IPS-NIHi7 (cell line): ENCODE data around the gene CCN2.
"Not testable (repeated sequence)": the region's sequence is repeated elsewhere in the genome, so short reads cannot be mapped to it uniquely, and the experiment has no call there.

Experiments used
- DNase-seq: peaks from one replicate; pipeline ENCODE4 v3.0.0; 2012; ENCODE audit warnings: mixed read lengths; ENCODE audit errors: extremely low spot score

Gene CCN2

DNA sequence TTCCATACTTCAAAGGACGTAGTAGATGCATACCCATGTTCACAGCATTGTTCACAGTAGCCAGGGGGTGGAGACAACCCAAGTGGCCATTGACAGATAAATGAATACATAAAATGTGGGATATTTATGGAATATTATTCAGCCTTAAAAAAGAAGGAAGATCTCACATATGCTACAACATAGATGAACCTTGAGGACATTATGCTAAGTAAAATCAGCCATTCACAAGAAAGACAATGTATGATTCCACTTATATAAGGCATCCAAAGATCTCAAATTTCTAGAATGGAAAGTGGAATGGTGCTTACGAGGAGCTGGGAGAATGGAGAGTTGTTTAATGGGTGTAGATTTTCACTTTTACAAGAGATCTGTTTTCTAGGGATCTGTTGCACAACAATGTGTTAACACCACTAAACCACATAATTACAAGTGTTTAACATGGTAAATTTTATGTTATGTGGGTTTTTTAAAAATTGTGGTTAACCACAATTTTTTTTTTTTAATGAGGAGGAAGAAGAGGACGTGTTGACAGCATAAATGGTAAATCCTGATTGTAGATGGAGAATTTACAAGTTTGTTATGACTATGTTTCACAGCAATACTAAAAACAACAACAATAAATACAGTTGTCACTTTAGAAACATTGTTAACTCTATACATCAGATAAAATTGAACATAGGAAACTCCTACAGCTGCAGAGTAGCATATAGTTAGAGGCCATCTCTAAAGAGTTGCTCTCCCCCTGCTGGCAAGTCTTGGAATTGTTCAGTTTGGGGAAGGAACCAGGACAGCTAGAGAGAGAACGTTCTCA, 41.6 kb downstream of the CCN2 start:
- peak; percentile 47 for DNase-seq

DNA sequence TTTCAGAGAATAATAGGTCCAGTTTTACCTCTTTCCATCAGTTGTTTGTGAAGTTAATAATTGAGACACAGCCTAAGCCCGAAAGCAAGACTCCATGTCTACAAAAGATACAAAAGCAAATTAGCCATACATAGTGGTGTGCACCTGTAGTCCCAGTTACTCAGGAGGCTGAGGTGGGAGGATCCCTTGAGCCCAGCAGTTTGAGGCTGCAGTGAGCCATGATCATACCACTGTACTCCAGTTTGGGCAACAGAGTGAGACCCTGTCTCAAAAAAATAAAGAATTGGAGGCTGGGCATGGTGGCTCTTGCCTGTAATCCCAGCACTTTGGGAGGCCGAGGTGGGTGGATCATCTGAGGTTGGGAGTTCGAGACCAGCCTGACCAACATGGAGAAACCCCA, 42.4 kb downstream of the CCN2 start:
- not testable (repeated sequence) for DNase-seq

DNA sequence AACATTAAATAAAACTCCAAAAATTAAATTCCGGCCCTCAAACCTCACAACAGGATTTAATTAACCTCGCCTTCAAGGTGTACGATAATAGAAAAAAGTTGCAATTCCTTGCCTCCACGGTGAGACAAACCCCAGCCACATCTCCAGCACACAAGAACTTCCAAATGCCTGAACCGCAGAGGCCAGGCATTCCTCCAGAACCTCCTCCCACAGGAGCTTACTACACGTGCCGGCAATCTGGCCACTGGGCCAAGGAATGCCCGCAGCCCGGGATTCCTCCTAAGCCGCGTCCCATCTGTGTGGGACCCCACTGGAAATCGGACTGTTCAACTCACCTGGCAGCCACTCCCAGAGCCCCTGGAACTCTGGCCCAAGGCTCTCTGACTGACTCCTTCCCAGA, 47.4 kb downstream of the CCN2 start:
- DNase-seq, result not testable (repeated sequence)

DNA sequence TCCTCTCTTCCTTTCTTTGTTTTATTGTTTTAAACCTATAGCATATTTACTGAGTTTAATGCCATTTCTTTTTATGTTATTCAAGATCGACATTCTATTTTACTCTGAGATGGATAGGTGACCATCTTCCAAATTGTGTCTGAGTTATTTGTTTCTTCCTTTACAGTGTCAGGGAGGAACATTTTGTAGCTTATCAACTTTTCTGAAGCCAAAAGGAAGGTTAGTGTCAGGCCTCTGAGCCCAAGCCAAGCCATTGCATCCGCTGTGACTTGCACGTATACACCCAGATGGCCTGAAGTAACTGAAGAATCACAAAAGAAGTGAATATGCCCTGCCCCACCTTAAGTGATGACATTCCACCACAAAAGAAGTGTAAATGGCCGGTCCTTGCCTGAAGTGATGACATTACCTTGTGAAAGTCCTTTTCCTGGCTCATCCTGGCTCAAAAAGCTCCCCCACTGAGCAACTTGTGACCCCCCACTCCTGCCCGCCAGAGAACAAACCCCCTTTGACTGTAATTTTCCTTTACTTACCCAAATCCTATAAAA, 49.8 kb downstream of the CCN2 start:
- DNase-seq, result not testable (repeated sequence)

DNA sequence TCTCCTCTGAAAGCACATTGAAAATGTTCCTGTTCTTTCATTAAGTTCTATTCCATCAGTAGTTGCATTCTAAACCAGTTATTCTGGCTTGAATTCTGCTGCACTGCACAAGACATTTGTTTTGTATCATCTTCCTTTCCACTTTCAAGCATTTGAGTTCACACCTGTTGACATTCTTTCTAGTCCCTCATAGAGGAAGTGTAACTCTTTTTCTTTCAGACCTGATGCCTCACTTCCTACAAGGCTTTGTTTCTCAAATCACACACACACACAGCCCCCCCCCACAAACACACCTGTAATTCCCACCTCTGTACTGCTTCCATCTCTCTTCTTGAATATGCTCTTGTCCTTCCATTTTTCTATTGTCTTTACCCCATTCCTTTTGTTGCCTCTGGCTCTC, 50.9 kb downstream of the CCN2 start:
- no peak for DNase-seq

DNA sequence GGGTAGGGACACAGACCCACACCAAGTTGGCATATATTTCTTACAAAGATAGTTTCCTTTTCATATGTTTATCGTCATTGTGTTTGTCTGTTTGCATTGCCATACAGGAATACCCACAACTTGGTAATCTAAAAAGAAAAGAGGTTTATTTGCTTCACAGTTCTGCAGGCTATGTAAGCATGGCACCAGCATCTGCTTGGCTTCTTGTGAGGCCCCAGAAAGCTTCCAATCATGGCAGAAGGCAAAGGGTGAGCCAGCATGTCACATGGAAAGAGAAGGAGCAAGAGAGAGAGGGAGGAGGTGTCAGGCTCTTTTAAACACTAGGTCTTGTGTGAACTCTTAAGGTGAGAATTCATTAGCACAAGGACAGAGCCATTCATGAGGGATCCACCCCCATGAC, 52.5 kb downstream of the CCN2 start:
- no peak for DNase-seq
